Fibroblast of mammary gland (primary cell): Measurements from ENCODE around the gene LRRC14B.
"Not testable (repeated sequence)": the region's sequence is repeated elsewhere in the genome, so short reads cannot be mapped to it uniquely, and the experiment has no call there.

Experiments
- DNase-seq: peaks from one replicate; pipeline ENCODE4 v3.0.0-alpha.2; 2010; ENCODE audit warnings: low read depth
- H3K4me3 ChIP-seq: 2 replicates; pipeline ENCODE4 v1.5.1; 2011; ENCODE audit warnings: low read depth, mild to moderate bottlenecking, low read length, moderate library complexity; ENCODE audit not compliant: control insufficient read depth
- CTCF ChIP-seq: conservative IDR thresholded peaks from 2 replicates; pipeline ENCODE4 v1.5.1; 2011; ENCODE audit warnings: low read depth, low read length, inconsistent platforms; ENCODE audit not compliant: control insufficient read depth, insufficient read depth

The LRRC14B gene

GRCh38 chr5:204966-205670 is 13.8 kb downstream of the LRRC14B start:
- H3K4me3 ChIP-seq: no peak overlapping the region
- DNase-seq: no peak
- TF ChIP-seq CTCF: no peak

- TF ChIP-seq CTCF: no peak
- DNase-seq: peak; percentile 66
Measured at GRCh38 chr5:206406-206805, 15.1 kb downstream of the LRRC14B start.

GRCh38 chr5:206927-207536 is 15.7 kb downstream of the LRRC14B start:
- DNase-seq: no peak
- no peak overlapping the region for H3K4me3 ChIP-seq
- TF ChIP-seq CTCF: no peak

More at GRCh38 chr5:206406-206805, 15.1 kb downstream of the LRRC14B start:
- no peak overlapping the region for H3K4me3 ChIP-seq

DNA sequence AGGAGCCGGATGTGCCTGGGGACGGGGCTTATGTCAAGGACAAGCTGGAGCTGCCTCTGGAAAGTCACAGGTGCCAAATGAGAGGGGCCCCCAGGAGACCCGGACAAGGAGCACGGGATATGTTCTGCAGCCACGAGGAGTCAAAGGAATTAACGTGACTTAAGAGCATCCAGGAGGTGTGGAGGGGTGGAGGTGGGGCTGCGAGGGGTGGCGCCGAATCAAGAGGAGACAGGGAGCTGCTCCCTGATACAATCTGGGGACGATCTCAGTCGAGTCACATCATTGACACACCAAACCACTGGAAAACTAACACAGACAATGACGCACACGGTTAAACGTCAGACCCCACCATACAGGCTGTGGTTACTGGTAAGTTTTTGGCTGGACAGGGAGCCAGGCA is 16.3 kb downstream of the LRRC14B start:
- H3K4me3 ChIP-seq: no peak overlapping the region
- no peak for TF ChIP-seq CTCF
- peak; percentile 45 for DNase-seq

GRCh38 chr5:208449-209114 is 17.3 kb downstream of the LRRC14B start:
- no peak for TF ChIP-seq CTCF
- no peak for DNase-seq

DNA sequence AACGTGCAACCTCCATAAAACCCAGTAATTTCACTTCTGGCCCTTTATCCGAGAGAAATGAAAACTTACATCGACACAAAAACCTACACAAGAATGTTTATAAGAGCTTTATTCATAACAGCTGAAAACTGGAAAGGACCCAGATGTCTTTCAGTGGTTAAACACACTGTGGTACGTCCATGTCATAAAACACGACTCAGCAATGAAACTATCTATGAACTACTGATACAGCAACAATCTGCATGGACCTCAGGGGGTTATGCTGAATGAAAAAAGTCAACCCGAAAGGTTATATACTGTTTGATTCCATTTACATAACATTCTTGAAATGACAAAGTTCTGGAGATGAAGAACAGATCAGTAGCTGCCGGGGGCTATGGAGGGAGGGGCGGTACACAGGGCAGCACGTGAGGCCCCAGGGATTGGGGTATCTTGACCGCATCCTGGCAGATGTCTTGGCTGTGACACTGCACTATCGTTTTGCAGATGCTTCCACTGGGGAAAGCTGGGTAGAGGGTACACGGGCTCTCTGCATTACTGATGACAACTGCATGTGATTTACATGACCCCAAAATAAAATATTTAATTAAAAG is 22.6 kb downstream of the LRRC14B start:
- TF ChIP-seq CTCF: no peak
- no peak for DNase-seq

More at GRCh38 chr5:208449-209114, 17.3 kb downstream of the LRRC14B start:
- H3K4me3 ChIP-seq: no peak overlapping the region

GRCh38 chr5:215256-215655 is 24.0 kb downstream of the LRRC14B start:
- peak; percentile 59 for DNase-seq
- peak overlapping the region; percentile 13 for H3K4me3 ChIP-seq

More for the DNA sequence above, 22.6 kb downstream of the LRRC14B start:
- H3K4me3 ChIP-seq: no peak overlapping the region

GRCh38 chr5:216076-216475 is 24.8 kb downstream of the LRRC14B start:
- not testable (repeated sequence) for DNase-seq, H3K4me3 ChIP-seq
